AG04450 (cell line): ENCODE data around the gene MAPKAP1. TPM values are rescaled to one million over a fixed set of nuclear protein-coding genes. Genes with fewer than 3 reads are reported as not detected.
A peak's percentile ranks its signal among the peaks of the same experiment; 100 is the strongest.

Source experiments
- CTCF ChIA-PET: fragments of 300-600, 350-600 bp; formaldehyde crosslinking; extraction: SDS; loops from one replicate; lab custom pipeline; 2022; ENCODE audit warnings: antibody characterized with exemption, inconsistent platforms; lab: Charles Lee
- POLR2A ChIA-PET: fragments of 350-600 bp; formaldehyde crosslinking; extraction: SDS; loops from one replicate; lab custom pipeline; 2021; ENCODE audit warnings: antibody characterized with exemption, inconsistent platforms; lab: Yijun Ruan, JAX
- DNase-seq: peaks from one replicate; pipeline ENCODE4 v3.0.0-alpha.2; 2011; ENCODE audit warnings: low read depth, low spot score
- H3K27ac ChIP-seq: one replicate; pipeline ENCODE4 v1.5.1; 2012; ENCODE audit warnings: low read depth, low read length, control low read depth
- H3K27me3 ChIP-seq: one replicate; pipeline ENCODE4 v1.6.0; 2012; ENCODE audit warnings: low read length; ENCODE audit not compliant: control insufficient read depth, insufficient read depth
- H3K4me3 ChIP-seq: 2 replicates; pipeline ENCODE4 v1.5.1; 2011; ENCODE audit warnings: mild to moderate bottlenecking, low read depth, low read length, control low read depth
- H3K9me3 ChIP-seq: 2 replicates; pipeline ENCODE4 v1.5.1; 2012; ENCODE audit warnings: low read length; ENCODE audit not compliant: control insufficient read depth, insufficient read depth
- polyA plus RNA-seq: library from polyadenylated mRNA; depleted of rRNA; stranded (reverse); fragments of >200 nt; gene quantifications from 2 replicates; pipeline ENCODE4 v1.2.3, GENCODE V29; 2011
- TF ChIP-seq, protein P1 (sequence below): IDR thresholded peaks from 2 replicates; pipeline ENCODE4 v1.5.1; 2011; ENCODE audit warnings: low read depth, low read length, control low read depth, inconsistent platforms

The MAPKAP1 gene
- polyA plus RNA-seq, 1 experiment, result 140 TPM

DNA sequence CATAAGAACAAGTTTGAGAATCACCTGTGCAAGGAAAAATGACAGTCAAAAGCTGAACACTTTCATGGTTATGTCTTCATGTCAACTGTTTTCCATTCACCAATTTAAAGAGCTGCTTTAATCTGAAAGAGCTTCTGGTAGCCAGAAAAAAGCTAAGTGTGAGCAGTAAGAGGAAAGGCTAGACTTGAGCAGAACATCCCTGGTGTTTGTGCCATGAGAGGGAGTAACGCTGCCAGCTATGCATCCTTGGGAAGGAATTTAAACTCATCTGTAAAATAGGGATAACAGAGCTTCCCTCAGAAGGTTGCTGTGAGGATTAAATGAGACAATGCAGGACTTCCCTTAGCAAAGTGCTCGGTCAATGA lies 193.7 kb downstream of the MAPKAP1 start:
- DNase-seq, result no peak
- Histone ChIP-seq H3K9me3 (no peaks in the 10 kb centered on the region), H3K4me3 (peak overlapping the region; percentile 29), H3K27ac (peak overlapping the region; percentile 66), H3K27me3 (no peaks in the 10 kb centered on the region)
- ChIA-PET CTCF (interaction anchor here (0.6 to 2.7 kb wide), 3 partner anchors 32 to 105 kb away, joined by 4 to 11 read pairs (median 9); no protein-coding TSS in a partner anchor), POLR2A (interaction anchor here (1.2 kb wide), 1 partner anchor 13 kb away, joined by 4 read pairs; no protein-coding TSS in a partner anchor)
- TF ChIP-seq, protein P1, sequence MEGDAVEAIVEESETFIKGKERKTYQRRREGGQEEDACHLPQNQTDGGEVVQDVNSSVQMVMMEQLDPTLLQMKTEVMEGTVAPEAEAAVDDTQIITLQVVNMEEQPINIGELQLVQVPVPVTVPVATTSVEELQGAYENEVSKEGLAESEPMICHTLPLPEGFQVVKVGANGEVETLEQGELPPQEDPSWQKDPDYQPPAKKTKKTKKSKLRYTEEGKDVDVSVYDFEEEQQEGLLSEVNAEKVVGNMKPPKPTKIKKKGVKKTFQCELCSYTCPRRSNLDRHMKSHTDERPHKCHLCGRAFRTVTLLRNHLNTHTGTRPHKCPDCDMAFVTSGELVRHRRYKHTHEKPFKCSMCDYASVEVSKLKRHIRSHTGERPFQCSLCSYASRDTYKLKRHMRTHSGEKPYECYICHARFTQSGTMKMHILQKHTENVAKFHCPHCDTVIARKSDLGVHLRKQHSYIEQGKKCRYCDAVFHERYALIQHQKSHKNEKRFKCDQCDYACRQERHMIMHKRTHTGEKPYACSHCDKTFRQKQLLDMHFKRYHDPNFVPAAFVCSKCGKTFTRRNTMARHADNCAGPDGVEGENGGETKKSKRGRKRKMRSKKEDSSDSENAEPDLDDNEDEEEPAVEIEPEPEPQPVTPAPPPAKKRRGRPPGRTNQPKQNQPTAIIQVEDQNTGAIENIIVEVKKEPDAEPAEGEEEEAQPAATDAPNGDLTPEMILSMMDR, result no peak

DNA sequence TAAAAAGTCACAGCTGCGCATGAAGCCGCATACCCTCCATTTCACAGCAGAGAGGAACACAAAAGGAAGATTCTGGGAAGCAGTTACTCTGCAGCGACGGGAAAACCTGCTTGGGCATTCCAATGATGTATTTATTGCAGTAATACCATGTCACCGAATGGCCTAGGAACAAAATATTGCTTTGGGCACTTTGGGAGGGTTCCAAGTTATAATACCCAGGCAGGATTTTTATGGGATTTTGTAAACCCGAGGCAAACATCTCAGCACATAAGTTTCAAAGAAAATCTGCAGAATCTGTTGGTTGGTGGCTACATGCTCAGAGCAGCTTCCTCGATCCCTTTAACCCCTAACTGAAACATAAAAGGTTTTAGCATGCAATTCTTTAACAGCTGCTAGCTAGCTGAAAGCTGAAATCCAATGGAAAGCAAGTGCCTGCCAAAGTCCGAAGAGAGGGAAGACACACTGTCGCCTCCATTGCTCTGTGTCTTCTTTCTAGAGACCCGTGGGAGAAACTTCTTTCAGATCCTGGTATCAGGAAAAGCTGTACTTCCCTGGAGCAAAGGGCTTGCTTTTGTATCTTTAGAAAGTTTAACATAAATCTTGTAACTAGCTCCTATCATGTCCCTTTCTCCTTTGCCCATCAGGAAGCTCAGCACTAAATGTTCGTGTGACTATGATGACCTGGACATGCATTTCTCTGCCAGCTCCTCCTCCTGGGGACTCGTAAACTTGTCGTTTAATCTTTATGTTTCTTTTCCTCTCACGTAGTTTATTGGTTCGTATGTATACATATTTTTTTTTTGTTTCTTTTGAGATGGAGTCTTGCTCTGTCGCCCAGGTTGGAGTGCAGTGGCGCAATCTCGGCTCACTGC lies 195.0 kb downstream of the MAPKAP1 start:
- TF ChIP-seq, protein P1, result no peak
- ChIA-PET POLR2A (no interaction called here), CTCF (interaction anchor here (1.1 to 1.9 kb wide), 2 partner anchors 47 to 104 kb away, joined by 3 to 4 read pairs; no protein-coding TSS in a partner anchor)
- no peak for DNase-seq
- H3K9me3 ChIP-seq, result no peaks in the 10 kb centered on the region
- no peak overlapping the region for H3K4me3 ChIP-seq
- no peaks in the 10 kb centered on the region for H3K27me3 ChIP-seq
- H3K27ac ChIP-seq, result no peak overlapping the region

DNA sequence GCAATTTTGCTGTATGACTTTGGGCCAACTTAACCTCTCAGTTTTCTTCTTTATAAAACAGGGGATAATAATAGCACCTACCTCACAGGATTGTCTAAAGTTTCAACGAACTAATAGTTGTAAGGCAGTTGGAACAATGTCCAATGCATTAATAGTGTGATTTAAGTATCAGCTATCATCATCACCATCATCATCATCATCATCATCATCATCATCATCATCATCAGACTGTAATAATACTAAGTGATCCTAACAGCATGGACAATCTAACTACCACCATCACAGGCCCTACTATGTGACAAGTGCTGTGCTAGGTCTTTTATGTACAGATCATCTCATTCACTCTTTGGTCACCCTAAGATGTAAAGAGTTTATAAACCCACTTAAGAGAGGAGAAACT lies 196.0 kb downstream of the MAPKAP1 start:
- Histone ChIP-seq H3K27ac (no peak overlapping the region), H3K27me3 (no peaks in the 10 kb centered on the region), H3K4me3 (no peak overlapping the region), H3K9me3 (no peaks in the 10 kb centered on the region)
- POLR2A ChIA-PET, result interaction anchor here (2.0 kb wide), 1 partner anchor 34 kb away, joined by 4 read pairs; no protein-coding TSS in a partner anchor
- no peak for DNase-seq
- CTCF ChIA-PET, result no interaction called here
- TF ChIP-seq, protein P1, result no peak

DNA sequence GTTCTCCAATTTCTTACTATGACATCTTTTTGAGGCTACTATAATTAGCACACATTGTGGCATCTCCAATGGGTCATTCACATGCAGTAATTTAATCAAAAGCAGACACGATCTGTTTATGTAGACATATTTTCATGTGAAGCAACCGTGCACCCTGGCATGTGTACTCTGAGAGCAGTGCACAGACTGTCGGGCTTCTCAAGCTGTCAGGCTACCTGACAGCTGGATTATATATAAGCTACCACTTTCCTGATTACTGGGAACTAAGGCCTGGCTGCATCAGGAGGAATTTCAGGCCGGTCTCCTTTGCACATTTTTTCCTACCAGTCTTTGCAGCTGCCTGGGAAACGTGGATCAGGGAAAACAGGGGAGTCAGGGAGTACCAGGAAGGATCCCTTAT lies 197.5 kb downstream of the MAPKAP1 start:
- H3K27me3 ChIP-seq, result no peaks in the 10 kb centered on the region
- H3K9me3 ChIP-seq, result no peaks in the 10 kb centered on the region
- H3K4me3 ChIP-seq, result no peak overlapping the region
- TF ChIP-seq, protein P1, result no peak
- CTCF ChIA-PET, result interaction anchor here (0.7 to 1.2 kb wide), 3 partner anchors 41 to 102 kb away, joined by 3 to 4 read pairs (median 3); no protein-coding TSS in a partner anchor
- peak; percentile 83 for DNase-seq
- POLR2A ChIA-PET, result interaction anchor here (0.9 to 2.0 kb wide), 3 partner anchors 17 to 37 kb away, joined by 3 to 4 read pairs (median 3); no protein-coding TSS in a partner anchor
- peak overlapping the region; percentile 2 for H3K27ac ChIP-seq
